HUES6 (cell line): ENCODE data around the gene LRRC8A.

Experiments
- H3K27ac ChIP-seq: 2 replicates; pipeline ENCODE4 v1.7.0; 2013; ENCODE audit warnings: low read depth, mild to moderate bottlenecking, low read length, inconsistent platforms
- H3K27me3 ChIP-seq: 2 replicates; pipeline ENCODE4 v1.6.1; 2013; ENCODE audit warnings: low read length; ENCODE audit not compliant: control insufficient read depth, insufficient read depth
- H3K36me3 ChIP-seq: 2 replicates; pipeline ENCODE4 v1.6.1; 2013; ENCODE audit warnings: low read length; ENCODE audit not compliant: control insufficient read depth, insufficient read depth
- H3K4me1 ChIP-seq: 2 replicates; pipeline ENCODE4 v1.6.1; 2013; ENCODE audit warnings: low read length; ENCODE audit not compliant: control insufficient read depth, insufficient read depth
- H3K4me3 ChIP-seq: 2 replicates; pipeline ENCODE4 v1.5.1; 2013; ENCODE audit warnings: low read depth, low read length
- H3K9ac ChIP-seq: one replicate; pipeline ENCODE4 v1.6.1; 2013; ENCODE audit warnings: mild to moderate bottlenecking, low read length
- H3K9me3 ChIP-seq: 2 replicates; pipeline ENCODE4 v1.6.1; 2013; ENCODE audit warnings: low read depth, low read length; ENCODE audit not compliant: control insufficient read depth, insufficient read depth

The LRRC8A gene

DNA sequence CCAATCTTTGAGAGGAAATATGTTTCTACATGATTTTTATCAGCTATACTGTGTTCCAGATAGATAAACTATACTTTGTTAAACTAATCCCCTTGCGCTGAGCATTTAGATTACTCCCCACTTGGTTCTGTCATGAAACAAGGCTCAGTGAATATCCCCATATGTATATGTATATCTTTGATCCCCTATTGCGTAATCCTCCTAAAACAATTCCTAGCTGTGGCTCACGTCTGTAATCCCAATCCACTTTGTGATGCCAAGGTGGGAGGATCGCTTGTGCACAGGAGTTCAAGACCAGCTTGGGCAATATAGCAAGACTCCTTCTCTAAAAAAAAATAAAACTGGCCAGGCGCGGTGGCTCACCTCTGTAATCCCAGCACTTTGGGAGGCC is 41.6 kb downstream of the LRRC8A start:
- Histone ChIP-seq H3K9ac (no peak overlapping the region), H3K36me3 (0 out of 2 replicates have a peak, but pooled peaks cover 5% of the 10 kb centered on the region), H3K4me3 (no peak overlapping the region), H3K27me3 (no peaks in the 10 kb centered on the region), H3K9me3 (no peaks in the 10 kb centered on the region), H3K4me1 (peaks cover 21% of the 10 kb centered on the region), H3K27ac (no peak overlapping the region)

- no peaks in the 10 kb centered on the region for H3K27me3 ChIP-seq
- no peak overlapping the region for H3K27ac ChIP-seq
- H3K4me3 ChIP-seq: no peak overlapping the region
- H3K4me1 ChIP-seq: peaks cover 2% of the 10 kb centered on the region; the same call in 1 of the 2 replicates
- H3K9ac ChIP-seq: no peak overlapping the region
- H3K36me3 ChIP-seq: no peaks in the 10 kb centered on the region
- no peaks in the 10 kb centered on the region for H3K9me3 ChIP-seq
Measured at GRCh38 chr9:128927731-128928411, 45.9 kb downstream of the LRRC8A start.

DNA sequence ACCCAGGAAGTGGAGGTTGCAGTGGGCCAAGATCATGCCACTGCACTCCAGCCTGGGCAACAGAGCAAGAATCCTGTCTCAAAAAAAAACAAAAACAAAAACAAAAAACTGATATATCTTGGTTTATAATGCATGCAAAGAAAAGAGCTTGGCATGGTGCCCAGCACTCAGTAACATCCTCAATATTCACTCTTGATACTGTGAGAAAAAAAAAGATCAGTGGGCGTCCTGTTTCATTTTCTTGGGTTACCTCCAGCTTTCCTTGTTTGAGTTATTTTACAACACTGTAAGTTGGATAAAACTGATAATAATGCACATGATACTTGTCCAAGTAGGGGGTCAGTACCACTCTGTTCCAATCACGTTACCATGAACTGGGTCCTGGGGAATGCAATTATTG is 46.7 kb downstream of the LRRC8A start:
- Histone ChIP-seq H3K9me3 (no peaks in the 10 kb centered on the region), H3K9ac (no peak overlapping the region), H3K27ac (no peak overlapping the region), H3K4me1 (peaks cover 2% of the 10 kb centered on the region; the same call in 1 of the 2 replicates), H3K27me3 (no peaks in the 10 kb centered on the region), H3K4me3 (no peak overlapping the region), H3K36me3 (no peaks in the 10 kb centered on the region)

DNA sequence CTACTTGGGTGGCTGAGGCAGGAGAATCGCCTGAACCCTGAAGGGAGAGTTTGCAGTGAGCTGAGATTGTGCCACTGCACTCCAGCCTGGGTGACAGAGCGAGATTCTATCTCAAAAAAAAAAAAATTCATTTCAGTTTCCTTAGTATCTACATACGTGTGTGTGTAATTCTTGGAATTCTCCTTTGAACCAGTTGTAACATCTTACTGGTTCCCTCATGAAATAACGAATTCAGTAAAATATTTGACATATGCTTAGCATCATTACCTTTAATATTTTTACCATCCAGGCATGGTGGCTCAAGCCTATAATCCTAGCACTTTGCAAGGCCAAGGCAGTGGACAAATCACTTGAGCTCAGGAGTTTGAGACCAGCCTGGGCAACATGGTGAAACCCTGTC is 47.6 kb downstream of the LRRC8A start:
- H3K9ac ChIP-seq: no peak overlapping the region
- H3K27ac ChIP-seq: no peak overlapping the region
- peaks cover 2% of the 10 kb centered on the region; the same call in 1 of the 2 replicates for H3K4me1 ChIP-seq
- no peaks in the 10 kb centered on the region for H3K36me3 ChIP-seq
- H3K27me3 ChIP-seq: no peaks in the 10 kb centered on the region
- no peaks in the 10 kb centered on the region for H3K9me3 ChIP-seq
- no peak overlapping the region for H3K4me3 ChIP-seq

GRCh38 chr9:128933731-128934130 is 51.8 kb downstream of the LRRC8A start:
- H3K4me1 ChIP-seq: no peaks in the 10 kb centered on the region
- H3K27me3 ChIP-seq: no peaks in the 10 kb centered on the region
- no peak overlapping the region for H3K4me3 ChIP-seq
- no peaks in the 10 kb centered on the region for H3K9me3 ChIP-seq
- H3K36me3 ChIP-seq: no peaks in the 10 kb centered on the region; the same call in 1 of the 2 replicates
- H3K9ac ChIP-seq: no peak overlapping the region
- H3K27ac ChIP-seq: no peak overlapping the region

DNA sequence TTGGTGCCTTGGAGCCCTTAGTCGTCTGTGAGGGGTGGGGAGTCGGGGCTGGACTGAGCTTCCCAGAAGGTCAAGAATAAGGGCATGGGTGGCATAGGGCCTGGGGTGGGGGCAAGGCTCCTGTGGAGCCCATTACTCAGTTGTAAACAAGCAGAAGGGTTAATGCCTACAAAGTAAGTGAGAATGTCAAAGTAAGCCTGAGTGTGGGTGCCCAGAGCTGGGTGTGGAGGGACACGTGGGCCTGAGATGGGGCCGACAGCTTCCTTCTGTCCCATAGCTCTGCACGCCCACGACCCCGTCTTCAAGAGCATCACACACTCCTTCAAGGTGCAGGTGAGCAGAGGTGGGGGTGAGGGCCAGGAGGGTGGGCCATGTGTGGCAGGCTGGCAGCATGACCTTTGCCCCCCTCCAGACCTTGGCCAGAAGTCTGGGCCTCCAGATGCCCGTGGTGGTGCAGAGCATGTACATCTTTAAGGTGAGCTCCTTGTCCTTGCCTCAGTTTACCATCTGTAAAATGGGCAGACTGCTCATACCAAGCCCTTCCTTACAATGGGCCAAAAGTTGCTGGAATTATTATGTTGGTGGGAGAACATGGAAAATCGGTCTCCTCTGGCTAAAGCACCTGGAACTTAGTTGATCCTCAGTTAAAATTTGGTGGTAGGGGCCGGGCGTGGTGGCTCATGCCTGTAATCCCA is 54.4 kb downstream of the LRRC8A start:
- Histone ChIP-seq H3K27me3 (no peaks in the 10 kb centered on the region), H3K4me1 (no peaks in the 10 kb centered on the region), H3K9me3 (no peaks in the 10 kb centered on the region), H3K4me3 (no peak overlapping the region), H3K27ac (no peak overlapping the region), H3K9ac (no peak overlapping the region), H3K36me3 (no peaks in the 10 kb centered on the region; the same call in 1 of the 2 replicates)

- H3K9me3 ChIP-seq: no peaks in the 10 kb centered on the region
- no peak overlapping the region for H3K27ac ChIP-seq
- no peaks in the 10 kb centered on the region for H3K27me3 ChIP-seq
- peaks cover 3% of the 10 kb centered on the region; the same call in 1 of the 2 replicates for H3K36me3 ChIP-seq
- H3K9ac ChIP-seq: no peak overlapping the region
- no peak overlapping the region for H3K4me3 ChIP-seq
- H3K4me1 ChIP-seq: no peaks in the 10 kb centered on the region
Measured at GRCh38 chr9:128937310-128938165, 55.6 kb downstream of the LRRC8A start.

DNA sequence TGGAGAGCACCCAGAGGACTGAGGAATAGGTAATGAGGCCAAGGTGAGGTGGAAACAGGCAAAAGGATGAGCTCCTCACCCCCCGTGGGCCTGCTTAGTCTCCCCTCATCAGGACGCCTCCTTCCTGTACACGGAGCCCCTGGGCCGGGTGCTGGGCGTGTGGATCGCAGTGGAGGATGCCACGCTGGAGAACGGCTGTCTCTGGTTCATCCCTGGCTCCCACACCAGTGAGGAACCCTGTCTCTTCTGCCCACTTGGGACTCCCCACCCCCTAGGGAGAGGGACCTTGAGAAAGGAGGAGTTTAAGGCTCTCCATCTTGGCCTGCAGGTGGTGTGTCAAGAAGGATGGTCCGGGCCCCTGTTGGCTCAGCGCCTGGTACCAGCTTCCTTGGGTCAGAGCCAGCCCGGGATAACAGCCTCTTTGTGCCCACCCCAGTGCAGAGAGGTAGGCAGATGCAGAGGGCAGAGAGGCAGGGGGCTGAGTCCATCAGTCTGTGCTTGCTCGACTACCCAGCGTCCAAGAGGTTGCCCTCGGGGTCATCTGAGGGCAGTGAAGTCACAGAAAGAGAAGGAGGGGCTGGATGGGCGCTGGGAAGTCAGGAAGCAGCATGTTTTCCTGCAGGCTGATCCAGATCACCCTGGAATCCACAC is 58.5 kb downstream of the LRRC8A start:
- peaks cover 5% of the 10 kb centered on the region; the same call in 1 of the 2 replicates for H3K36me3 ChIP-seq
- H3K27ac ChIP-seq: no peak overlapping the region
- no peaks in the 10 kb centered on the region for H3K27me3 ChIP-seq
- no peak overlapping the region for H3K4me3 ChIP-seq
- no peaks in the 10 kb centered on the region for H3K9me3 ChIP-seq
- H3K9ac ChIP-seq: no peak overlapping the region
- no peaks in the 10 kb centered on the region for H3K4me1 ChIP-seq

DNA sequence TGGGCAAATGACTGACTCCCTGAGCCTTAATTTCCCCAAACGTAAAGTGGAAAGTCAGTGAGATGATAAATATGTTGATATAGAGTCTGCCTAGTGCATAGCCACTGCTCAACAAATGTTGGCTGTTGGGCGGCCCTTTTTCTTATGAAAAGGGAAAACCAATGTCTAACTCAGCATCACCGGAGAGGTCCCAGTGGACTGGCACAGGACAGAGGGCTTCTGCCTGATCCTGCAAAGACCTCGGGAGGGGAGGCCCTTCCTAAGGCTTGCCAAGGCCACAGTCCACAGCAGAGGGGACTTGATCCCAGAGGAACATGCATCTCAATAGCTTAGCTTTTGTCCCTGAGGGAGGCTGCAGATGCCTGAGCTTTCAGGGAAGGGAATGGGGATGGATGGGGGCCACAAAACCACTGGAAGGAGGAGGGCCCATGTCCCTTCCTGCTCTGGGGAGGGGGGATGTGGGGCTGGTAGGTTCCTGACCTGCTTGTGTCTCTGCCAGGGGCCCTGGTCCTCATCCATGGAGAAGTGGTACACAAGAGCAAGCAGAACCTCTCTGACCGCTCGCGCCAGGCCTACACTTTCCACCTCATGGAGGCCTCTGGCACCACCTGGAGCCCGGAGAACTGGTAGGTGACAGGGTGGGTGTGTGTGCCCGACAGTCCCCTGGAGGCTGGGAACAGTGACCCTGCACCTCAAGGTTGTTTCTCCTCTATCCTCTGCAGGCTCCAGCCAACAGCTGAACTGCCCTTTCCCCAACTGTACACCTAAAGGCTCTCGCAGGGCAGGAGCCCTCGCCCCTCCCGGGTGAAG is 59.2 kb downstream of the LRRC8A start:
- Histone ChIP-seq H3K4me1 (no peaks in the 10 kb centered on the region; the same call in 1 of the 2 replicates), H3K36me3 (peaks cover 12% of the 10 kb centered on the region), H3K27me3 (no peaks in the 10 kb centered on the region), H3K9me3 (no peaks in the 10 kb centered on the region), H3K4me3 (no peak overlapping the region), H3K9ac (no peak overlapping the region), H3K27ac (no peak overlapping the region)
